Cardiac ventricle fibroblast (primary cell): ENCODE results near the gene ZNF483. TPM values are rescaled to one million over a fixed set of nuclear protein-coding genes. Genes with fewer than 3 reads are reported as not detected.

ENCODE experiments used
- total RNA-seq: library from RNA; depleted of rRNA; stranded (reverse); fragments of >200 nt; gene quantifications from 2 replicates; pipeline ENCODE4 v1.2.3, GENCODE V29; 2015

The ZNF483 gene
- 0.68 and 2.6 TPM in 2 replicates for total RNA-seq

GRCh38 chr9:111525056-111525977 is at the start of gene ZNF483:
ZNF483 (plus strand) TSS chr9:111525179; CDS start chr9:111527396, 2,217 bp downstream.

DNA sequence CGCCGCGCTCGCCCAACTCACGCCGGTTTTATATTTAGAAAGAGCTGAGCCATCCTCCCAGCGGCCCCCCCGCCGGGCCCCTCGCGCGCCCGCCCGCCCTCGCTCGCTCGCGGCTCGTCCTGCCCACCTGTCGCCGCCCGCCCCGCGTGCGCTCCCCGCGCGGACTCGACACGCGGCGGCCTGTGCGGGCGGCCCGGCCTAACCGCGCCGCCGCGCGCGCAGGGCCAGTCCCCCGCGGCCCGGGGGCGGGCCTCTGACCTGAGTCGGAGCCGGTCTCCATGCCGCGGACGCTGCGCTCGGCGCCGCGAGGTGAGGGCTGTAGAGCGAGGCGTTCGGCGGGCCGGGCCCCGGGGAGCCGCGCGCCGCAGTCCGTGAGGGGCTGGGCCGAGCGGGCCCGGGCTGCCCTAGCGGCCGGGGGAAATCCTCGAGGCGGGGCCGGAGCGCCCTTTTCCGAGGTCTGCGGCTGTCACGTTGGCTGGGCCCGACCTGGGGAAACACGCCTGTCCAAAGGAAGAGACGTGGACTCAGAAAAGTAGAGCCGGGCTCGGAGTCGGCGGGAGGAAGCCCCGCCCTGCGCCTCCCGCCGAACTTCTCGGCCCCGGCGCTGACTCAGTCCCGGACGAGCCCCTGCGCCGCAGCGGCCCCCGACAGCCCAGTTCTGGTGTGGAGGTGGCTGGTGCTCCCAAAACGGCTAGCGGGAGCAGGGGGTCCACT is 41.0 kb upstream of the ZNF483 start, which contains the start of gene ECPAS:
ECPAS (minus strand) TSS at position 526 of the 714 bp plus-strand sequence. CDS start 11,465 bp downstream, outside the sequence.

DNA sequence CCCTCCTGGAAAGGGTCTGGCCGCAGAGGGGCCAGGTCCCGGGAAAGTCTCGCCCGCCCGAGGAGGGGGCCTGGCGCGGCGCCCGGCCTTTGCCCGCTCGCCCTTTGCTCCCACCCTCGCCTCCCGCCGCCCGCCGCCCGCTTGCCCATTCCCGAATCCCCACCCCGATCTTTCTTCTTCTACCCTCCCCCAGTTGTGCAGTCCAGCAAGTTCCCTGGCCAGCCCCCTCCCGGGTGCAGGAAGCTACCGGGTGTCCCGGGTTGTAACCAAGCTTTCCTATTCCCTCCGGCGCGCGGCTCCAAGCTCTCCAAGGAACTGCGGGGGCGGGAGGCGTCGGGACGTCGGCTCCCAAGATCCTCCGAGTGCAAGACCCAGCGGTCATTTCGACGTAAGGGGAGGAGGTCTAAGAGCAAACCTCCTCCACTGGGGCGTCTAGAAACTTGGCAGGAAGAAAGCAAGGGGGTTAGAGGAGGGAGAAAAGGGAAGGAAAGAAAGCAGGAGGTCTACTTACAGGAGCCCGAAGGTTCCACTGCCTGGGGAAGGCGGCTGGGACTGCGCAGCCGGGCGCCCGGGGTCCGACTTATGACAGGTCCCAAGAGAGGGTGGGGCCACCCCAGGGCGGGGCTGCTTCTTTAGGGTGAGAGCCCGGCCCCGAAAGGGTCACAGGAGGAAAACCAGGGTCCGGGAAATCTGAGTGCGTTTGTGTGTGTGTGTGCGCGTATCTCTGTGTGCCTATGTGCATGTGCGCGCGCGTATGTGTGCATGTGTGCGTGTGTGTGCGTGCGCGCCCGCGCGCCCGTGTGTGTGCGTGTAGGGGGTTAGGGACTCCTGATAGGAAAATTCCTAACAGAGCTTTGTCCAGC is 74.3 kb downstream of the ZNF483 start, which contains the start of gene PTGR1:
PTGR1 (minus strand) TSS at position 556 of the 863 bp plus-strand sequence. CDS start 2,225 bp downstream, outside the sequence.

Other genes starting within 250 kb of the ZNF483 start
- not detected in 2 replicates for gene OR2K2, start 195.0 kb upstream of the ZNF483 start, total RNA-seq
- 56.0 and 59.6 TPM in 2 replicates for gene ECPAS, start 40.8 kb upstream of the ZNF483 start, total RNA-seq
- gene PTGR1, start 74.5 kb downstream of the ZNF483 start, total RNA-seq: 92.3 and 111 TPM in 2 replicates
- gene DNAJC25, start 106.2 kb downstream of the ZNF483 start, total RNA-seq: 10.6 and 12.0 TPM in 2 replicates
- gene GNG10, start 136.4 kb downstream of the ZNF483 start, total RNA-seq: 62.5 and 66.9 TPM in 2 replicates